ENCODE measurements around the gene MIX23. TPM values are rescaled to one million over a fixed set of nuclear protein-coding genes. Genes with fewer than 3 reads are reported as not detected.

Gene MIX23
- total RNA-seq, 6 experiments from 2014 or later = 21.3 to 36.0 (median 27.1) TPM

DNA sequence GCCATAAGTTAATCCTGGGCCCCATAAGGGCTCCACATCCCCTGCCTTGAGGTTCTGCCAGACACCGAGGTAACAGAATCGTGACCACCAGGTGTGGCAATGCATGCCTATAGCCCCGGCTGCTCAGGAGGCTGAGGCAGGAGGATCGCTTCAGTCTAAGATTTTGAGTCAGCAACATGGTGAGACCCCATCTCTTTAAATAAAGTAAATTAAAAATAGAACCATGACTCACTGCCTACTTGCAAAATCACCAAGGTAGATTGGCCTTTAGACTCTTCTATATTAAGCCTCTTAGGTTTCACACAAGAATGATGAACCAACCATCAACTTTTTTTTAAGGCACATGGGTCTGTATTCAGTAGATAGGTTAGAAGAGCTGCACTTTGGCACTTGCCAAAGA lies 23.2 kb upstream of the MIX23 start:
- TF ChIP-seq, protein P1, sequence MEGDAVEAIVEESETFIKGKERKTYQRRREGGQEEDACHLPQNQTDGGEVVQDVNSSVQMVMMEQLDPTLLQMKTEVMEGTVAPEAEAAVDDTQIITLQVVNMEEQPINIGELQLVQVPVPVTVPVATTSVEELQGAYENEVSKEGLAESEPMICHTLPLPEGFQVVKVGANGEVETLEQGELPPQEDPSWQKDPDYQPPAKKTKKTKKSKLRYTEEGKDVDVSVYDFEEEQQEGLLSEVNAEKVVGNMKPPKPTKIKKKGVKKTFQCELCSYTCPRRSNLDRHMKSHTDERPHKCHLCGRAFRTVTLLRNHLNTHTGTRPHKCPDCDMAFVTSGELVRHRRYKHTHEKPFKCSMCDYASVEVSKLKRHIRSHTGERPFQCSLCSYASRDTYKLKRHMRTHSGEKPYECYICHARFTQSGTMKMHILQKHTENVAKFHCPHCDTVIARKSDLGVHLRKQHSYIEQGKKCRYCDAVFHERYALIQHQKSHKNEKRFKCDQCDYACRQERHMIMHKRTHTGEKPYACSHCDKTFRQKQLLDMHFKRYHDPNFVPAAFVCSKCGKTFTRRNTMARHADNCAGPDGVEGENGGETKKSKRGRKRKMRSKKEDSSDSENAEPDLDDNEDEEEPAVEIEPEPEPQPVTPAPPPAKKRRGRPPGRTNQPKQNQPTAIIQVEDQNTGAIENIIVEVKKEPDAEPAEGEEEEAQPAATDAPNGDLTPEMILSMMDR (IDR thresholded peaks at IDR 0.05) = no peak
- TF ChIP-seq POLR2A (IDR thresholded peaks at IDR 0.05) = no peak
- Histone ChIP-seq H3K4me1 (peaks cover 0 to 4% (median 0%) of the 10 kb centered on the region in 4 donors), H3K27ac (no peak overlapping the region), H3K4me3 (no peak overlapping the region), H3K36me3 (peaks cover 0 to 45% (median 6%) of the 10 kb centered on the region in 4 donors), H3K27me3 (no peaks in the 10 kb centered on the region), H3K9me3 (no peaks in the 10 kb centered on the region)
- WGBS (ENCODE audit: insufficient coverage, low coverage, low lambda C conversion rate, missing lambda C conversion rate) = 83% methylated on average over 3 of the region's 4 CpGs
- DNase-seq (no peak), ATAC-seq (peak in 3 of 4 donors; percentile 50 to 83 (median 66))
- intact Hi-C loops (cut with DNase I) = no loop called here

DNA sequence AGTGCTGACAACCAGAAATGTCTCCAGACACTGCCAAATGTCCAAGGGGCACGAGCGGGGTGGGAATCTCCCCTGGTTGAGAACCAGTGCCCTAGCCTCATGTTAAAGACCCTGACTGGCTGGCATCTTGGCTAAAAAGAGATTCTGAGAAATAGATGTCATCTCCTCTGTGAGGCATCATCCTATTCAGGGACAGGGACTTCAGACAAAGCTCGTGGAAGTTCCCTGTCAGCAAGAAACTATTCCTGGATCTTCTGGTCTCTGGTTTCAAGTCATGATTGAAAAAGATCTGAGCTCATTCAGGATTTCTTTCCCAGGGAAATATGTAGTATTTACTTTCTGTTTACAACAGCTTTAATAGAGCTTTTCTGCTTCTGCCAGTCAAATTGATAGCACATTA lies 22.0 kb upstream of the MIX23 start:
- Histone ChIP-seq H3K27ac (no peak overlapping the region), H3K27me3 (no peaks in the 10 kb centered on the region), H3K36me3 (peaks cover 0 to 38% (median 3%) of the 10 kb centered on the region in 4 donors), H3K4me3 (no peak overlapping the region), H3K4me1 (peaks cover 0 to 4% (median 0%) of the 10 kb centered on the region in 4 donors), H3K9me3 (no peaks in the 10 kb centered on the region)
- peak in 1 of 4 donors; percentile 8 for ATAC-seq
- no peak for TF ChIP-seq POLR2A (IDR thresholded peaks at IDR 0.05)
- TF ChIP-seq, protein P1 (IDR thresholded peaks at IDR 0.05) = no peak
- intact Hi-C loops (cut with DNase I) = no loop called here
- no peak for DNase-seq
- 67% methylated on average over 1 of the region's 3 CpGs for WGBS (ENCODE audit: insufficient coverage, low coverage, low lambda C conversion rate, missing lambda C conversion rate)

DNA sequence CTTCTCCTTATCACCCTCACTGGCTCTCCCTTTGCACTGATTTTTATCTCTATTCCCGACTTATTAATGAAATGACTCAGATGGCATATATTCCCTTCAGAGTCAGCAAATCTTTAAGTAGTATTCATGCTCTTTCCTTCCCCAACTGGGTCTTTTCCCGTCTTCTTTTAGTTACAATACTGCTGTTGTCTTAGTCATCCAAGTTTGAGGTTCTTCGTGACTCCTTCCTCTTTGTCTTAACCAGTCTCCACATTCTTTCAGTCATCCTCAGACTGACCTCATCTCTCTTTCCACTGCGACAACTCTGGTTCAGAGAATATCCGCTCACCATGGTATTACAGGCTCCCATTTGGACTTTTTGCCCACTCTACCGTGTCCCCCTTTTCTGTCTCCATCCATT lies 20.5 kb upstream of the MIX23 start:
- H3K27me3 ChIP-seq = no peaks in the 10 kb centered on the region
- H3K9me3 ChIP-seq = no peaks in the 10 kb centered on the region
- no peak for ATAC-seq
- WGBS (ENCODE audit: insufficient coverage, low coverage, low lambda C conversion rate, missing lambda C conversion rate) = 87% methylated on average over 6 of the region's 6 CpGs
- peaks cover 0 to 28% (median 3%) of the 10 kb centered on the region in 4 donors for H3K36me3 ChIP-seq
- intact Hi-C loops (cut with DNase I) = no loop called here
- TF ChIP-seq POLR2A (IDR thresholded peaks at IDR 0.05) = no peak
- TF ChIP-seq, protein P1 (IDR thresholded peaks at IDR 0.05) = no peak
- no peak for DNase-seq
- H3K4me3 ChIP-seq = no peak overlapping the region
- peaks cover 0 to 4% (median 0%) of the 10 kb centered on the region in 4 donors for H3K4me1 ChIP-seq
- H3K27ac ChIP-seq = no peak overlapping the region

DNA sequence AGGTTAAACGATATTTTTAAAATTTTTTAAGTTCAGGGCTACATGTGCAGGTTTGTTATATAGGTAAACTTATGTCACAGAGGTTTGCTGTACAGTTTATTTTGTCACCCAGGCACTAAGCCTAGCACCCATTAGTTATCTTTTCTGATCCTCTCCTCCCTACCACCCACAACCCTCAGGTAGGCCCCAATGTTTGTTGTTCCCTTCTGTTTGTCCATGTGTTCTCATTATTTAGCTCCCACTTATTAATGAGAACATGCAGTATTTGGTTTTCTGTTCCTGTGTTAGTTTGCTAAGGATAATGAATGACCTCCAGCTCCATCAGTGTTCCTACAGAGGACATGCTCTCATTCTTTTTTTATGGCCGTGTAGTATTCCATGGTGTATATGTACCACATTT lies 15.9 kb upstream of the MIX23 start:
- Histone ChIP-seq H3K4me3 (no peak overlapping the region), H3K9me3 (no peaks in the 10 kb centered on the region), H3K27ac (no peak overlapping the region), H3K27me3 (no peaks in the 10 kb centered on the region), H3K4me1 (peaks cover 0 to 7% (median under 1%) of the 10 kb centered on the region in 4 donors), H3K36me3 (peaks cover 0 to 12% (median 3%) of the 10 kb centered on the region in 4 donors)
- WGBS (ENCODE audit: insufficient coverage, low coverage, low lambda C conversion rate, missing lambda C conversion rate) = 92% methylated on average over 2 of the region's 2 CpGs
- TF ChIP-seq, protein P1 (IDR thresholded peaks at IDR 0.05) = no peak
- no peak for TF ChIP-seq POLR2A (IDR thresholded peaks at IDR 0.05)
- ATAC-seq = peak in 1 of 4 donors; percentile 27
- DNase-seq = no peak
- intact Hi-C loops (cut with DNase I) = no loop called here

DNA sequence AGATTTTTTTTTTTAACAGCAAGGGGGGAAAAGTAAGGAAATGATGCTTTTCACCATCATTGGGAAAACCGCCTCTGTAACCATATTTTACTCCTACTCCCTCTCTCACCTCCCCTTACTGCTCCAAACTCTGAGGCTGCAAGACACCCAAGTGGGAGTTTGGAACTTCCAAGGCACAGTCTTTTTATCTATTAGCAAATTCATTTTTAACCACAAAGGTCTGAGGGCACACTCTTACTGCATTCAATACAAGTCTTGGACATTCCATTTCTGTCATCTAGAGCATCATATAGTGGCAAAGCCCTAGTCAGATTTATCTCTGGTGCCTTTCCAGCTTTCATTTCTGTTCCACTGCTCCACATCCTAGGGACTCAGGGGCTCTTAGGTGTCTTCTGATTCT lies 14.2 kb upstream of the MIX23 start:
- H3K27ac ChIP-seq = no peak overlapping the region
- no peaks in the 10 kb centered on the region for H3K27me3 ChIP-seq
- H3K4me3 ChIP-seq = no peak overlapping the region
- peaks cover 0 to 24% (median 9%) of the 10 kb centered on the region in 4 donors for H3K4me1 ChIP-seq
- WGBS (ENCODE audit: insufficient coverage, low coverage, low lambda C conversion rate, missing lambda C conversion rate) = 100% methylated on average over 1 of the region's 1 CpG
- TF ChIP-seq, protein P1 (IDR thresholded peaks at IDR 0.05) = no peak
- no peak for TF ChIP-seq POLR2A (IDR thresholded peaks at IDR 0.05)
- intact Hi-C loops (cut with DNase I) = no loop called here
- DNase-seq (no peak), ATAC-seq (no peak)
- H3K9me3 ChIP-seq = no peaks in the 10 kb centered on the region
- no peaks in the 10 kb centered on the region for H3K36me3 ChIP-seq
